HEK293T (cell line): ENCODE data around the gene SUSD1.

Experiments used
- CTCF ChIA-PET: fragments of 350-600 bp; formaldehyde crosslinking; extraction: SDS; loops from one replicate; lab custom pipeline; 2021; ENCODE audit warnings: antibody characterized with exemption, inconsistent platforms; lab: Yijun Ruan, JAX
- POLR2A ChIA-PET: fragments of 350-600 bp; formaldehyde crosslinking; extraction: SDS; loops from one replicate; lab custom pipeline; 2020; ENCODE audit warnings: antibody characterized with exemption, inconsistent platforms; lab: Yijun Ruan, JAX
- DNase-seq: peaks from one replicate; pipeline ENCODE4 v3.0.0; 2012; ENCODE audit warnings: mixed read lengths; ENCODE audit errors: extremely low spot score
- ARNT ChIP-seq: fragments of 450-650 bp; IDR thresholded peaks from 2 replicates; pipeline ENCODE4 v1.6.1; 2017; ENCODE audit warnings: mild to moderate bottlenecking
- BHLHE40 ChIP-seq: fragments of 450-650 bp; IDR thresholded peaks from 2 replicates; pipeline ENCODE4 v1.6.1; 2016; ENCODE audit warnings: mild to moderate bottlenecking, moderate library complexity, borderline replicate concordance
- CTBP1 ChIP-seq: fragments of 450-650 bp; IDR thresholded peaks from 2 replicates; pipeline ENCODE4 v1.6.1; 2016; ENCODE audit warnings: borderline replicate concordance
- ELF4 ChIP-seq: fragments of 450-650 bp; IDR thresholded peaks from 2 replicates; pipeline ENCODE4 v1.6.1; 2017; ENCODE audit warnings: antibody characterized with exemption
- FOXA1 ChIP-seq: fragments of 450-650 bp; IDR thresholded peaks from 2 replicates; pipeline ENCODE4 v1.6.1; 2016; ENCODE audit warnings: mild to moderate bottlenecking
- FOXK2 ChIP-seq: fragments of 450-650 bp; IDR thresholded peaks from 2 replicates; pipeline ENCODE4 v1.6.1; 2016; ENCODE audit warnings: mild to moderate bottlenecking
- FOXM1 ChIP-seq: fragments of 450-650 bp; IDR thresholded peaks from 2 replicates; pipeline ENCODE4 v1.6.1; 2017; ENCODE audit warnings: mild to moderate bottlenecking, borderline replicate concordance
- HDGF ChIP-seq: fragments of 450-650 bp; IDR thresholded peaks from 2 replicates; pipeline ENCODE4 v1.6.1; 2017; ENCODE audit warnings: antibody characterized with exemption, borderline replicate concordance
- L3MBTL2 ChIP-seq: fragments of 450-650 bp; conservative IDR thresholded peaks from 2 replicates; pipeline ENCODE4 v1.6.1; 2016; ENCODE audit warnings: mild to moderate bottlenecking
- LEF1 ChIP-seq: fragments of 450-650 bp; IDR thresholded peaks from 2 replicates; pipeline ENCODE4 v1.6.1; 2017; ENCODE audit warnings: mild to moderate bottlenecking, borderline replicate concordance
- NFRKB ChIP-seq: fragments of 450-650 bp; IDR thresholded peaks from 2 replicates; pipeline ENCODE4 v1.6.1; 2016; ENCODE audit warnings: mild to moderate bottlenecking, moderate library complexity
- SP1 ChIP-seq: fragments of 450-650 bp; IDR thresholded peaks from 2 replicates; pipeline ENCODE4 v1.6.1; 2017
- SUZ12 ChIP-seq: fragments of 450-650 bp; IDR thresholded peaks from 2 replicates; pipeline ENCODE4 v1.6.1; 2016; ENCODE audit warnings: mild to moderate bottlenecking
- TARDBP ChIP-seq: fragments of 450-650 bp; IDR thresholded peaks from 2 replicates; pipeline ENCODE4 v1.6.1; 2016
- ZNF384 ChIP-seq: fragments of 450-650 bp; IDR thresholded peaks from 2 replicates; pipeline ENCODE4 v1.6.1; 2016
- TF ChIP-seq, protein P1 (sequence below): fragments of 450-650 bp; IDR thresholded peaks from 2 replicates; pipeline ENCODE4 v1.6.1; 2016

Gene SUSD1

GRCh38 chr9:112044881-112045280 lies 130.2 kb downstream of the SUSD1 start:
- DNase-seq = no peak
- POLR2A ChIA-PET = no interaction called here
- CTCF ChIA-PET = no interaction called here
- no peak for TF ChIP-seq FOXA1
- TF ChIP-seq BHLHE40 = no peak
- TF ChIP-seq, protein P1, sequence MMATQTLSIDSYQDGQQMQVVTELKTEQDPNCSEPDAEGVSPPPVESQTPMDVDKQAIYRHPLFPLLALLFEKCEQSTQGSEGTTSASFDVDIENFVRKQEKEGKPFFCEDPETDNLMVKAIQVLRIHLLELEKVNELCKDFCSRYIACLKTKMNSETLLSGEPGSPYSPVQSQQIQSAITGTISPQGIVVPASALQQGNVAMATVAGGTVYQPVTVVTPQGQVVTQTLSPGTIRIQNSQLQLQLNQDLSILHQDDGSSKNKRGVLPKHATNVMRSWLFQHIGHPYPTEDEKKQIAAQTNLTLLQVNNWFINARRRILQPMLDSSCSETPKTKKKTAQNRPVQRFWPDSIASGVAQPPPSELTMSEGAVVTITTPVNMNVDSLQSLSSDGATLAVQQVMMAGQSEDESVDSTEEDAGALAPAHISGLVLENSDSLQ = no peak
- TF ChIP-seq ELF4 = no peak
- no peak for TF ChIP-seq SUZ12
- no peak for TF ChIP-seq HDGF
- no peak for TF ChIP-seq NFRKB
- no peak for TF ChIP-seq TARDBP
- no peak for TF ChIP-seq ARNT
- no peak for TF ChIP-seq SP1
- no peak for TF ChIP-seq FOXK2

GRCh38 chr9:112044186-112044585 lies 130.9 kb downstream of the SUSD1 start:
- no peak for DNase-seq
- TF ChIP-seq ARNT = no peak
- no peak for TF ChIP-seq ZNF384
- no peak for TF ChIP-seq TARDBP
- TF ChIP-seq L3MBTL2 = no peak
- TF ChIP-seq FOXA1 = no peak
- TF ChIP-seq CTBP1 = no peak
- TF ChIP-seq, protein P1 = no peak
- TF ChIP-seq FOXM1 = no peak
- TF ChIP-seq ELF4 = no peak
- TF ChIP-seq SUZ12 = no peak
- no peak for TF ChIP-seq LEF1
- TF ChIP-seq BHLHE40 = no peak
- TF ChIP-seq HDGF = no peak
- CTCF ChIA-PET = interaction anchor here (0.6 kb wide), 1 partner anchor 50 kb away, joined by 4 read pairs; no protein-coding TSS in a partner anchor
- POLR2A ChIA-PET = no interaction called here

DNA sequence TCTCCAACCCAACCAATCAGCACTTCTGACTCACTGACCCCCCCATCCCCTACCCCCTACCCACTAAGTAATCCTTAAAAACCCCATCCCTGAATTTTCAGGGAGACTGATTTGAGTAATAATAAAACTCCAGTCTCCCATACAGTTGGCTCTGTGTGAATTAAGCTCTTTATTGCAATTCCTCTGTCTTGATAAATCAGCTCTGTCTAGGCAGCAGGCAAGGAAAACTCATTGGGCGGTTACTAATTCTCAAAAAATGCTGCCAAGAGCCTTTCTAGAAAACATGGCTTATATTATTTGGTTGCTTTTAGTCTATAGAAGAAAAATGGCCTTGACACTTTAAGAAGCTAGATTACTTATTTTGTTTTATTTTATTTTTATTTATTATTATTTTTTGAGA lies 131.7 kb downstream of the SUSD1 start:
- POLR2A ChIA-PET = no interaction called here
- CTCF ChIA-PET = no interaction called here
- TF ChIP-seq SUZ12 (no peak), SP1 (no peak), NFRKB (no peak), FOXA1 (no peak), ELF4 (no peak), FOXM1 (no peak), L3MBTL2 (no peak), FOXK2 (no peak), CTBP1 (no peak), BHLHE40 (no peak), HDGF (no peak), LEF1 (no peak)
- TF ChIP-seq, protein P1 = no peak
- no peak for DNase-seq

- ChIA-PET POLR2A (no interaction called here), CTCF (no interaction called here)
- no peak for DNase-seq
- TF ChIP-seq SP1 (no peak), ELF4 (no peak), FOXM1 (no peak)
These were observed 132.3 kb downstream of the SUSD1 start for GRCh38 chr9:112042769-112043168.

- DNase-seq = no peak
- POLR2A ChIA-PET = no interaction called here
- no peak for TF ChIP-seq ARNT
- TF ChIP-seq L3MBTL2 = no peak
- TF ChIP-seq BHLHE40 = no peak
- TF ChIP-seq SP1 = no peak
- no peak for TF ChIP-seq TARDBP
- no peak for TF ChIP-seq HDGF
- TF ChIP-seq ELF4 = no peak
- no peak for TF ChIP-seq ZNF384
- TF ChIP-seq LEF1 = no peak
- TF ChIP-seq, protein P1 = no peak
- no peak for TF ChIP-seq FOXK2
- TF ChIP-seq SUZ12 = no peak
- TF ChIP-seq CTBP1 = no peak
- TF ChIP-seq FOXA1 = no peak
- TF ChIP-seq NFRKB = no peak
- CTCF ChIA-PET = no interaction called here
These were observed 132.9 kb downstream of the SUSD1 start for GRCh38 chr9:112042244-112042638.

DNA sequence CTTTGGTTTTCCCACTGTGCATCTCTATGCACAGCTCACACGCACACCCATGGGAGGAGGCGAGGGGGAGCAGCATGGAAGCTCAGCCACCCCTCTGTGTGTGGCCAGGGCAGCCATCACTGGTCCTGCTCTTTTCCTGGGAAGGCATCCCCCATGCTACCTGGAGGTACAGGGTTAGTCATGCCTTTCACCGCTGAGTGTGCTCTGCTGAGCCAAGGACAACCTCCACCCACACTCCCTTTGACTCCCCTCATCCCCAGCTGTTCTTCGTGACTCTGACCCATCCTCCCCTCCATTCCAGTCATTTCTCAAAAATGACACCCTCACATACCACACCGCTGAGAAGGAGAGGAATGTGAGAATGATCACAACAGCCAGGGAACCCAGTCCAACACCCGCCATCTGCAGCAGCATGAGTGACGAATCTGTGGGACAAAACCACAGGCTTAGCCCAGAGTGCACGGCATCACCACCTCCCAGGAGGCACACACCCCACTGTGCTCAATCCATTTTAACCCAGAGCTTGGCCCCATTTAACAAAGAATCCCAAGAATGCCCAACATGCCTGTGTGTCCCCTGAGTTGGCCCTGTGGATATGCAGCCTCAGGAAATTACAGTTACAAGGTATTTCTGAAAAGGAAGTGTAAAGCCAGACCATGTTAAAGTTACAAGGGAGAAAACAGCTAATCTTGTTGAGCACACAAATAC lies 133.4 kb downstream of the SUSD1 start:
- TF ChIP-seq L3MBTL2 (no peak), HDGF (no peak), CTBP1 (no peak), FOXK2 (no peak), SP1 (no peak), BHLHE40 (no peak), ELF4 (no peak), ZNF384 (no peak)
- TF ChIP-seq, protein P1 = no peak
- ChIA-PET POLR2A (no interaction called here), CTCF (no interaction called here)
- DNase-seq = no peak
